ENCODE results near the gene NID2.

NID2 gene

GRCh38 chr14:52048116-52048515, 20.7 kb downstream of the NID2 start:
- no peak for TF ChIP-seq CTCF (IDR thresholded peaks at IDR 0.05; ENCODE audit: extremely low read depth, insufficient read depth, missing control alignments)
- in situ Hi-C loops (cut with MboI; ENCODE audit: low pct_unique_long_range_greater_than_20kb, low sequenced_read_pairs, unreplicated experiment) = no loop called here
- no peak for DNase-seq (ENCODE audit: low spot score)

- DNase-seq (ENCODE audit: low spot score) = no peak
- TF ChIP-seq CTCF (IDR thresholded peaks at IDR 0.05; ENCODE audit: extremely low read depth, insufficient read depth, missing control alignments) = no peak
- in situ Hi-C loops (cut with MboI; ENCODE audit: low pct_unique_long_range_greater_than_20kb, low sequenced_read_pairs, unreplicated experiment) = no loop called here
Measured at GRCh38 chr14:52046376-52046917, 22.4 kb downstream of the NID2 start.

- DNase-seq (ENCODE audit: low spot score) = no peak
- in situ Hi-C loops (cut with MboI; ENCODE audit: low pct_unique_long_range_greater_than_20kb, low sequenced_read_pairs, unreplicated experiment) = no loop called here
Measured at GRCh38 chr14:52044791-52045522, 23.9 kb downstream of the NID2 start.

GRCh38 chr14:52043690-52044089, 25.2 kb downstream of the NID2 start:
- in situ Hi-C loops (cut with MboI; ENCODE audit: low pct_unique_long_range_greater_than_20kb, low sequenced_read_pairs, unreplicated experiment) = no loop called here
- no peak for DNase-seq (ENCODE audit: low spot score)
- no peak for TF ChIP-seq CTCF (IDR thresholded peaks at IDR 0.05; ENCODE audit: extremely low read depth, insufficient read depth, missing control alignments)

More at GRCh38 chr14:52044791-52045522, 23.9 kb downstream of the NID2 start:
- TF ChIP-seq CTCF (IDR thresholded peaks at IDR 0.05; ENCODE audit: extremely low read depth, insufficient read depth, missing control alignments) = no peak

GRCh38 chr14:52042371-52043289, 26.2 kb downstream of the NID2 start:
- DNase-seq (ENCODE audit: low spot score) = no peak
- in situ Hi-C loops (cut with MboI; ENCODE audit: low pct_unique_long_range_greater_than_20kb, low sequenced_read_pairs, unreplicated experiment) = no loop called here
- TF ChIP-seq CTCF (IDR thresholded peaks at IDR 0.05; ENCODE audit: extremely low read depth, insufficient read depth, missing control alignments) = no peak

- no peak for TF ChIP-seq CTCF (IDR thresholded peaks at IDR 0.05; ENCODE audit: extremely low read depth, insufficient read depth, missing control alignments)
- in situ Hi-C loops (cut with MboI; ENCODE audit: low pct_unique_long_range_greater_than_20kb, low sequenced_read_pairs, unreplicated experiment) = no loop called here
- no peak for DNase-seq (ENCODE audit: low spot score)
Measured at GRCh38 chr14:52040598-52040997, 28.3 kb downstream of the NID2 start.
